H9 (cell line): Measurements from ENCODE around the gene PREPL. TPM values are rescaled to one million over a fixed set of nuclear protein-coding genes. Genes with fewer than 3 reads are reported as not detected.

Source experiments
- DNase-seq: peaks from one replicate; pipeline ENCODE4 v3.0.0-alpha.2; 2017
- H2AFZ ChIP-seq: one replicate; pipeline ENCODE4 v1.6.1; 2013; ENCODE audit warnings: mild to moderate bottlenecking, low read length, control low read depth, moderate library complexity
- H2AK5ac ChIP-seq: 2 replicates; pipeline ENCODE4 v1.6.1; 2013; ENCODE audit warnings: low read length, control low read depth, mixed read lengths; ENCODE audit not compliant: insufficient read length
- H2BK120ac ChIP-seq: one replicate; pipeline ENCODE4 v1.6.1; 2013; ENCODE audit warnings: low read depth, mild to moderate bottlenecking, low read length, control low read depth, inconsistent platforms; ENCODE audit not compliant: poor library complexity, severe bottlenecking
- H2BK12ac ChIP-seq: 2 replicates; pipeline ENCODE4 v1.6.1; 2013; ENCODE audit warnings: low read length, control low read depth, mixed read lengths, low read depth; ENCODE audit not compliant: insufficient read length
- H2BK15ac ChIP-seq: 2 replicates; pipeline ENCODE4 v1.6.1; 2013; ENCODE audit warnings: low read depth, low read length, control low read depth
- H2BK20ac ChIP-seq: one replicate; pipeline ENCODE4 v1.6.1; 2013; ENCODE audit warnings: low read depth, mild to moderate bottlenecking, low read length, control low read depth, inconsistent platforms; ENCODE audit not compliant: poor library complexity, severe bottlenecking
- H2BK5ac ChIP-seq: 2 replicates; pipeline ENCODE4 v1.6.1; 2013; ENCODE audit warnings: low read length, control low read depth, mixed read lengths; ENCODE audit not compliant: insufficient read length
- H3K14ac ChIP-seq: 2 replicates; pipeline ENCODE4 v1.6.1; 2013; ENCODE audit warnings: low read length, control low read depth; ENCODE audit not compliant: insufficient read depth
- H3K18ac ChIP-seq: 2 replicates; pipeline ENCODE4 v1.6.1; 2013; ENCODE audit warnings: low read depth, mild to moderate bottlenecking, mixed read lengths, low read length, control low read depth; ENCODE audit not compliant: insufficient read length
- H3K23ac ChIP-seq: 2 replicates; pipeline ENCODE4 v1.6.1; 2013; ENCODE audit warnings: low read length, control low read depth, mixed read lengths, low read depth; ENCODE audit not compliant: insufficient read length
- H3K23me2 ChIP-seq: 2 replicates; pipeline ENCODE4 v1.6.1; 2013; ENCODE audit warnings: low read depth, mild to moderate bottlenecking, mixed read lengths, low read length, control low read depth; ENCODE audit not compliant: insufficient read length, poor library complexity, severe bottlenecking
- H3K27ac ChIP-seq: 2 replicates; pipeline ENCODE4 v1.5.1; 2013; ENCODE audit warnings: low read length, control low read depth, mixed read lengths, low read depth; ENCODE audit not compliant: insufficient read length
- H3K27me3 ChIP-seq: 2 replicates; pipeline ENCODE4 v1.6.1; 2013; ENCODE audit warnings: low read length, control low read depth, inconsistent platforms; ENCODE audit not compliant: insufficient read depth
- H3K4ac ChIP-seq: 2 replicates; pipeline ENCODE4 v1.6.1; 2013; ENCODE audit warnings: low read depth, mild to moderate bottlenecking, control low read depth, inconsistent platforms, low read length, moderate library complexity
- H3K4me1 ChIP-seq: 2 replicates; pipeline ENCODE4 v1.6.1; 2013; ENCODE audit warnings: low read length, control low read depth, inconsistent platforms; ENCODE audit not compliant: insufficient read depth
- H3K4me2 ChIP-seq: 2 replicates; pipeline ENCODE4 v1.6.1; 2013; ENCODE audit warnings: low read length, control low read depth, mixed read lengths; ENCODE audit not compliant: insufficient read length, insufficient read depth
- H3K56ac ChIP-seq: 2 replicates; pipeline ENCODE4 v1.6.1; 2013; ENCODE audit warnings: low read depth, mild to moderate bottlenecking, mixed read lengths, low read length, control low read depth; ENCODE audit not compliant: insufficient read length
- H3K79me1 ChIP-seq: 2 replicates; pipeline ENCODE4 v1.6.1; 2013; ENCODE audit warnings: low read depth, mild to moderate bottlenecking, moderate library complexity, low read length, control low read depth, inconsistent platforms; ENCODE audit not compliant: insufficient read depth, poor library complexity, severe bottlenecking
- H3K79me2 ChIP-seq: 2 replicates; pipeline ENCODE4 v1.6.1; 2013; ENCODE audit warnings: low read length, control low read depth, inconsistent platforms; ENCODE audit not compliant: insufficient read depth
- H3K9ac ChIP-seq: 2 replicates; pipeline ENCODE4 v1.6.1; 2013; ENCODE audit warnings: low read length, control low read depth, mixed read lengths; ENCODE audit not compliant: insufficient read length; ENCODE audit errors: extremely low read depth
- H3K9me3 ChIP-seq: one replicate; pipeline ENCODE4 v1.6.1; 2013; ENCODE audit warnings: low read depth, low read length, inconsistent platforms; ENCODE audit not compliant: control insufficient read depth
- H3T11ph ChIP-seq: one replicate; pipeline ENCODE4 v1.6.1; 2013; ENCODE audit warnings: mild to moderate bottlenecking, low read length, control low read depth, inconsistent platforms
- H4K20me1 ChIP-seq: one replicate; pipeline ENCODE4 v1.6.1; 2013; ENCODE audit not compliant: control insufficient read depth, insufficient read length, insufficient read depth
- H4K5ac ChIP-seq: 2 replicates; pipeline ENCODE4 v1.6.1; 2013; ENCODE audit warnings: low read depth, mild to moderate bottlenecking, mixed read lengths, low read length, control low read depth; ENCODE audit not compliant: insufficient read length
- H4K8ac ChIP-seq: replicated peaks from 2 replicates; pipeline ENCODE4 v1.6.1; 2013; ENCODE audit warnings: low read length, control low read depth, mixed read lengths, low read depth; ENCODE audit not compliant: insufficient read length
- H4K91ac ChIP-seq: 2 replicates; pipeline ENCODE4 v1.6.1; 2013; ENCODE audit warnings: low read depth, mild to moderate bottlenecking, moderate library complexity, mixed read lengths, low read length, control low read depth; ENCODE audit not compliant: insufficient read length
- H3K27ac Mint-ChIP-seq, 3 experiments: 2 replicates in 2 of 3; 3 replicates in 1 of 3; pipeline ENCODE4 v1.8.0; 2020 to 2021; ENCODE audit warnings: mixed read lengths in 3 of 3, mild to moderate bottlenecking in 1 of 3, moderate library complexity in 1 of 3
- H3K27me3 Mint-ChIP-seq: 2 replicates; pipeline ENCODE4 v1.8.0; 2021; ENCODE audit warnings: low read depth, mild to moderate bottlenecking, moderate library complexity, mixed read lengths
- H3K36me3 Mint-ChIP-seq, 3 experiments: 2 replicates in 2 of 3; 3 replicates in 1 of 3; pipeline ENCODE4 v1.8.0; 2020 to 2021; ENCODE audit warnings: low read depth in 3 of 3, mixed read lengths in 3 of 3; ENCODE audit not compliant: insufficient read depth in 1 of 3
- H3K4me1 Mint-ChIP-seq, 2 experiments: 2 replicates each; pipeline ENCODE4 v1.8.0; 2020; ENCODE audit warnings: mixed read lengths in 2 of 2
- H3K4me3 Mint-ChIP-seq, 2 experiments: 2 replicates in 1 of 2; 3 replicates in 1 of 2; pipeline ENCODE4 v1.8.0; 2020 to 2021; ENCODE audit warnings: mild to moderate bottlenecking in 2 of 2, mixed read lengths in 2 of 2, moderate library complexity in 1 of 2
- H3K9me3 Mint-ChIP-seq, 2 experiments: 2 replicates in 1 of 2; 3 replicates in 1 of 2; pipeline ENCODE4 v1.8.0; 2020; ENCODE audit warnings: mild to moderate bottlenecking in 2 of 2, mixed read lengths in 2 of 2, moderate library complexity in 1 of 2
- CTCF ChIP-seq: fragments of 200-600 bp; sonication (generic); conservative IDR thresholded peaks from 3 replicates; pipeline ENCODE4 v1.8.0; 2021; ENCODE audit warnings: antibody characterized with exemption, mild to moderate bottlenecking
- WGBS: extraction: QIAGEN DNeasy Blood & Tissue Kit; methylation state at CpG from one replicate; pipeline ENCODE4 v1.1.7; 2013; ENCODE audit warnings: missing lambda C conversion rate, low lambda C conversion rate, mixed read lengths; ENCODE audit not compliant: insufficient read length; ENCODE audit errors: extremely low coverage; 5-methylcytosine and 5-hydroxymethylcytosine counted together
- total RNA-seq: library from RNA; stranded (reverse); gene quantifications from 2 replicates; pipeline ENCODE4 v1.2.1, GENCODE V29; 2021

Gene PREPL
- total RNA-seq, 1 experiment from 2014 or later = 30.1 TPM

GRCh38 chr2:44335806-44336538 lies 25.3 kb downstream of the PREPL start:
- no peak overlapping the region for H3K27ac ChIP-seq
- H3K4me1 ChIP-seq = no peaks in the 10 kb centered on the region
- no peak overlapping the region for H2BK20ac ChIP-seq
- H3K4me2 ChIP-seq = no peak overlapping the region
- H3K23me2 ChIP-seq = no peaks in the 10 kb centered on the region
- no peak for TF ChIP-seq CTCF
- no peak overlapping the region for H3K18ac ChIP-seq
- H3K27me3 ChIP-seq = no peaks in the 10 kb centered on the region
- no peak overlapping the region for H4K8ac ChIP-seq
- Mint-ChIP-seq H3K27me3 (no peaks in the 10 kb centered on the region), H3K4me1 (no peaks in the 10 kb centered on the region), H3K27ac (no peak overlapping the region), H3K4me3 (no peak overlapping the region), H3K36me3 (peaks cover 13 to 43% (median 24%) of the 10 kb centered on the region in 3 experiments), H3K9me3 (no peaks in the 10 kb centered on the region)
- no peak overlapping the region for H3K9ac ChIP-seq
- no CpG with 5 or more reads among the region's 2 CpGs for WGBS
- no peak overlapping the region for H3K23ac ChIP-seq
- no peak overlapping the region for H3K14ac ChIP-seq
- no peak overlapping the region for H3K56ac ChIP-seq
- H3K4ac ChIP-seq = no peak overlapping the region
- no peak overlapping the region for H2AK5ac ChIP-seq
- H2BK15ac ChIP-seq = no peak overlapping the region
- no peaks in the 10 kb centered on the region for H4K20me1 ChIP-seq
- no peak for DNase-seq
- H2BK12ac ChIP-seq = no peak overlapping the region
- H2BK120ac ChIP-seq = no peak overlapping the region
- H2AFZ ChIP-seq = no peak overlapping the region
- no peak overlapping the region for H4K5ac ChIP-seq
- no peaks in the 10 kb centered on the region for H3K79me2 ChIP-seq
- H3K9me3 ChIP-seq = no peaks in the 10 kb centered on the region
- no peak overlapping the region for H3T11ph ChIP-seq
- no peak overlapping the region for H4K91ac ChIP-seq
- H2BK5ac ChIP-seq = no peak overlapping the region
- no peaks in the 10 kb centered on the region for H3K79me1 ChIP-seq
